ENCODE data around the gene UTY.
"Not testable (repeated sequence)": the region's sequence is repeated elsewhere in the genome, so short reads cannot be mapped to it uniquely, and the experiment has no call there.

UTY gene

GRCh38 chrY:13296176-13296890 lies 183.5 kb downstream of the UTY start:
- no peak for FAIRE-seq

GRCh38 chrY:13295026-13295425 lies 184.8 kb downstream of the UTY start:
- FAIRE-seq: no peak

- FAIRE-seq: no peak
Observed at GRCh38 chrY:13291199-13291598, 188.6 kb downstream of the UTY start.

- not testable (repeated sequence) for FAIRE-seq
Observed at GRCh38 chrY:13282151-13283054, 197.4 kb downstream of the UTY start.

- FAIRE-seq: no peak
Observed at GRCh38 chrY:13279561-13279960, 200.3 kb downstream of the UTY start.

GRCh38 chrY:13271706-13272105 lies 208.1 kb downstream of the UTY start:
- no peak for FAIRE-seq

GRCh38 chrY:13253941-13254440 lies 225.8 kb downstream of the UTY start:
- not testable (repeated sequence) for FAIRE-seq

- FAIRE-seq: no peak
Observed at GRCh38 chrY:13250421-13250820, 229.4 kb downstream of the UTY start.

GRCh38 chrY:13243716-13244115 lies 236.1 kb downstream of the UTY start:
- FAIRE-seq: no peak

- FAIRE-seq: no peak
Observed at GRCh38 chrY:13233901-13234300, 245.9 kb downstream of the UTY start.

GRCh38 chrY:13233118-13233517 lies 246.7 kb downstream of the UTY start:
- no peak for FAIRE-seq

GRCh38 chrY:13227354-13227953 lies 252.4 kb downstream of the UTY start:
- FAIRE-seq: no peak

GRCh38 chrY:13210961-13211646 lies 268.7 kb downstream of the UTY start:
- no peak for FAIRE-seq

- FAIRE-seq: no peak
Observed at GRCh38 chrY:13205214-13205613, 274.6 kb downstream of the UTY start.

Measured in endometrium (tissue), 2 donors.